HepG2 (cell line): ENCODE measurements around the gene DDX54.

Experiments
- ATF1 ChIP-seq: IDR thresholded peaks from 2 replicates; pipeline ENCODE4 v1.6.1; 2016; ENCODE audit warnings: mild to moderate bottlenecking, control low read depth
- CBFB ChIP-seq: sonication (generic); formaldehyde crosslinking; IDR thresholded peaks from 2 replicates; pipeline ENCODE4 v1.4.0; 2020; ENCODE audit warnings: missing genetic modification reagents
- NFYB ChIP-seq: sonication (generic); formaldehyde crosslinking; IDR thresholded peaks from 2 replicates; pipeline ENCODE4 v1.4.0; 2020; ENCODE audit warnings: missing genetic modification reagents
- POLR2A ChIP-seq, 2 experiments: IDR thresholded peaks; 2 replicates each; pipeline ENCODE4 v1.6.1; 2011; ENCODE audit warnings: low read depth in 2 of 2, low read length in 2 of 2, mild to moderate bottlenecking in 1 of 2, moderate library complexity in 1 of 2; ENCODE audit not compliant: insufficient read depth in 1 of 2

DNA sequence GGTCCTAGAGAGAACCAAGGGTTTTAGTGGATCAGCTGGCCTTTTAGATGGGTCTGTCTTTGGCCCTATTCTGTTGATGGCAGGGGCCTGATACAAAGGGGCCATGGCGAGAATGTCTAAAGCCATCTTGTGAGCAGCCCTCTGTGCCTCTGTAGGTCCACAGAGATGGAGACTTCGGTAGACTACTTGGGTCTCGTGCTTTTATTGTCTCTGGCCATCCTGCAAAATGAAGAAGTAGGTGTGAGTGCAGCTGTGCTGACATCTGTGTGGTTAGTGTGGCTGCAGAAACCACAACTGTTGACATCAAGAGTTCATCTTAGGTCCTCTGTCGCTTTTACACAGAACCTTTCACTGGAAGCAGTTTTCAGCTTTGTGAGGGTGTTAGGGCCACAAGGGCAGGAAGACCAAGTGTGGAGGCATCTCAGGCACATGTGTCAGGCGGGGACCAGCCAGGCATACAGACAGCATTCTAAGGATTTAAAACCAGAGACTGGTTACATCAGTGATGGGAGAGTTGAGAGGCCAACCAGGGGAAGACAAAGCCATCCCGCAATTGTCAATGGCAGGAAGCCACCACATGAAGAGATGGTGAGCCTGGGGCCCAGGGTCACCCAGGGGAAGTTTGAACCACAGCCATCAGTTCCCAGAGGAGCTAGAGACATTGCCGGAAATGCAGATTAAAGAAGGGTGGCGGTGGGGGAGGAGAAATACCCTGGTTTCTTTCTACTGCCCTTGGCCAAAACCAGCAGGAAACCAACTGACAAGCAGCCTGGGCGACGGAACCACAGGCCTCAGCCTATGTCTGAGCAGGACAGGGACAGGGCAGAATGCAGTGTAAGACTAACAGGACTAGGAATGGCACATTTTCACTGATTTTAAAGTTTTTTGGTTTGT lies 23.0 kb upstream of the DDX54 start:
- TF ChIP-seq ATF1 (CRISPR knock-in tag) (no peak), CBFB (no peak), POLR2A (IDR thresholded peaks at IDR 0.05; ENCODE audit: insufficient read depth in 1 of 2, low read depth in 2 of 2, low read length in 2 of 2) (no peak), NFYB (CRISPR knock-in tag) (no peak)
